PC-9 (cell line): ENCODE data around the gene CALR3. TPM values are rescaled to one million over a fixed set of nuclear protein-coding genes. Genes with fewer than 3 reads are reported as not detected.
A peak's percentile ranks its signal among the peaks of the same experiment; 100 is the strongest.
"Not testable (repeated sequence)": the region's sequence is repeated elsewhere in the genome, so short reads cannot be mapped to it uniquely, and the experiment has no call there.

Experiments used
- BruUV-seq: library from RNA; stranded (reverse); fragments of 400-500 nt; replicated peaks from 2 replicates; lab custom pipeline; 2021; lab: Mats Ljungman, UMichigan
- CTCF ChIA-PET: fragments of 300-600 bp; sonication (Branson Sonifier 250); formaldehyde crosslinking; loops from one replicate; lab custom pipeline; 2022; ENCODE audit warnings: antibody characterized with exemption; lab: Charles Lee
- POLR2A ChIA-PET: fragments of 300-600 bp; sonication (Branson Sonifier 250); formaldehyde crosslinking; loops from one replicate; lab custom pipeline; 2022; ENCODE audit warnings: antibody characterized with exemption; ENCODE audit not compliant: unreplicated experiment; lab: Charles Lee
- DNase-seq, 2 experiments: peaks; one replicate each; pipeline versions ENCODE4 v3.0.0 to v3.0.0-alpha.2; 2015 to 2022; ENCODE audit warnings: mixed read lengths in 1 of 2
- H2AFZ ChIP-seq: fragments of 200-600 bp; sonication (generic); 2 replicates; pipeline ENCODE4 v1.8.1; 2017; ENCODE audit warnings: antibody characterized with exemption
- H3F3A ChIP-seq: fragments of 200-600 bp; sonication (generic); 2 replicates; pipeline ENCODE4 v1.8.1; 2017; ENCODE audit warnings: antibody characterized with exemption, mild to moderate bottlenecking, low read depth; ENCODE audit not compliant: insufficient read depth
- H3K27ac ChIP-seq: fragments of 200-600 bp; sonication (generic); 2 replicates; pipeline ENCODE4 v1.6.1; 2016; ENCODE audit warnings: mixed run types
- H3K27me3 ChIP-seq: fragments of 200-600 bp; sonication (generic); 2 replicates; pipeline ENCODE4 v1.6.1; 2016; ENCODE audit warnings: low read depth, mixed run types; ENCODE audit not compliant: insufficient read depth
- H3K36me3 ChIP-seq: fragments of 200-600 bp; sonication (generic); 2 replicates; pipeline ENCODE4 v1.6.1; 2016; ENCODE audit warnings: low read depth, mixed run types
- H3K4me1 ChIP-seq: fragments of 200-600 bp; sonication (generic); replicated peaks from 2 replicates; pipeline ENCODE4 v1.6.1; 2016; ENCODE audit warnings: mixed run types; ENCODE audit not compliant: insufficient read depth
- H3K4me2 ChIP-seq: fragments of 200-600 bp; sonication (generic); 2 replicates; pipeline ENCODE4 v1.6.1; 2017; ENCODE audit warnings: mixed run types
- H3K4me3 ChIP-seq: fragments of 200-600 bp; sonication (generic); 2 replicates; pipeline ENCODE4 v1.6.1; 2016; ENCODE audit warnings: mixed run types
- H3K79me2 ChIP-seq: fragments of 200-600 bp; sonication (generic); 2 replicates; pipeline ENCODE4 v1.6.1; 2017; ENCODE audit warnings: low read depth, mixed run types
- H3K9me2 ChIP-seq: fragments of 200-600 bp; sonication (generic); 2 replicates; pipeline ENCODE4 v1.8.1; 2017; ENCODE audit warnings: mild to moderate bottlenecking; ENCODE audit not compliant: insufficient read depth
- H3K9me3 ChIP-seq: fragments of 200-600 bp; sonication (generic); 2 replicates; pipeline ENCODE4 v1.8.1; 2016; ENCODE audit warnings: low read depth; ENCODE audit not compliant: insufficient read depth
- H4K20me1 ChIP-seq: fragments of 200-600 bp; sonication (generic); 2 replicates; pipeline ENCODE4 v1.8.1; 2017; ENCODE audit not compliant: insufficient read depth
- EZH2 ChIP-seq: fragments of 200-600 bp; sonication (generic); IDR thresholded peaks from 2 replicates; pipeline ENCODE4 v1.8.0; 2017; ENCODE audit warnings: antibody characterized with exemption, low read depth
- intact Hi-C: fragments of 100-400 bp; cut with micrococcal nuclease; formaldehyde crosslinking; loops from one replicate; pipeline ENCODE4 v1.10.0; 2022; ENCODE audit not compliant: unreplicated experiment
- total RNA-seq: library from RNA; stranded (reverse); gene quantifications from 2 replicates; pipeline ENCODE4 v1.2.3, GENCODE V29; 2021
- TF ChIP-seq, protein P1 (sequence below): fragments of 200-600 bp; sonication (generic); conservative IDR thresholded peaks from 2 replicates; pipeline ENCODE4 v1.6.1; 2017; ENCODE audit warnings: mixed run types, antibody characterized with exemption, mild to moderate bottlenecking, moderate library complexity

The CALR3 gene
- total RNA-seq, 1 experiment from 2014 or later, result not detected

DNA sequence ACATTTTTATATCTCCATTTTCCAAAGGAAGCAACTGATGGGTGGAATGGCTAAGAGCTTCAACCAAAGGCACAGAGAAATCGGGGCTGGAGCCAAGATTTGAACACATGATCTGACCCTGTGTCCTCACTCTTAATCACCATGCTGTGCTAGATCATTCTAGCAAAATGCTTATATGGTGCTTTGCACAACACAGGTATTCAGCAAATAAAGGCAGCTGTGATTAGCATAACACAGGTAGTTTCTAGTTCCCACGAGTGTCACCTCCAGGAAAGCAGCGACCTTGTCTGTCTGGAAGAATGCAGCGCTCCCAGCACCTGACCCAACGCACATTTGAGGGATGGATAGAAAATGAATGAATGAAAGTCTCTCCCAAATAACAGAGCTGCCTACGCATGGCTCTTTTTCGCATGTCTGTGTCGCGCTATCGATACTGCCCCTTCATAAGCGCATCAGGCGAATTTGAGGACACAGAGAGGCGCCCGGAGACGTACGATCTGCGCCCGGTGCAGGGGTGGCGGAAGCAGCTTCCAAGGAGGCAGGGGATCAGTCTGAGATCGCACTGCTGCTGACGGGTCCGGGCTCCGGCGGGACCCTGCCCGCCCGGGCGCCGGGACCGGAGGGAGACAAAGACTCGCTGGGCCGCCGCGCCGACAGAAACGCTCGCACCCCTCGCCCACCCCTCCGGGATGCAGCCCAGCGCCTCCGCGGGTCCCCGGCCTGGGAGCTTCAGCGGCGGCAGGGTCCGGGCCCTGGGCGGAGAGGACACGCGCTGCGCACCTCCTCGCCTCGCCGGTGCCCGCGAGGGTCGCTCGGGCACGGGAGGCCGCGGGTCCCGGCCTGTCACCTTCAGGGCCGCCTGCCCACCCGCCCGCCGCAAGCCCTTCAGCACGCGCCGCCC lies 24.8 kb downstream of the CALR3 start:
- no peaks in the 10 kb centered on the region for H3K36me3 ChIP-seq
- H3K4me2 ChIP-seq, result peak overlapping the region; percentile 92
- CTCF ChIA-PET, result interaction anchor here (1.0 kb wide), 1 partner anchor 29 kb away, joined by 3 read pairs; no protein-coding TSS in a partner anchor
- POLR2A ChIA-PET, result interaction anchor here (0.6 to 0.7 kb wide), 2 partner anchors 845 to 1245 kb away, joined by 4 to 5 read pairs; no protein-coding TSS in a partner anchor
- BruUV-seq, result no TSS peak
- peaks cover 53% of the 10 kb centered on the region for H3K79me2 ChIP-seq
- peaks cover 23% of the 10 kb centered on the region for H3K4me1 ChIP-seq
- H3K9me2 ChIP-seq, result no peaks in the 10 kb centered on the region
- 0 out of 2 replicates have a peak, but pooled peaks cover under 1% of the 10 kb centered on the region for H3F3A ChIP-seq
- H2AFZ ChIP-seq, result peak overlapping the region; percentile 76
- H4K20me1 ChIP-seq, result peaks cover 29% of the 10 kb centered on the region
- H3K27me3 ChIP-seq, result no peaks in the 10 kb centered on the region
- peak; percentile 18 to 60 for DNase-seq
- peak overlapping the region; percentile 15 for H3K27ac ChIP-seq
- TF ChIP-seq EZH2, result no peak
- TF ChIP-seq, protein P1, sequence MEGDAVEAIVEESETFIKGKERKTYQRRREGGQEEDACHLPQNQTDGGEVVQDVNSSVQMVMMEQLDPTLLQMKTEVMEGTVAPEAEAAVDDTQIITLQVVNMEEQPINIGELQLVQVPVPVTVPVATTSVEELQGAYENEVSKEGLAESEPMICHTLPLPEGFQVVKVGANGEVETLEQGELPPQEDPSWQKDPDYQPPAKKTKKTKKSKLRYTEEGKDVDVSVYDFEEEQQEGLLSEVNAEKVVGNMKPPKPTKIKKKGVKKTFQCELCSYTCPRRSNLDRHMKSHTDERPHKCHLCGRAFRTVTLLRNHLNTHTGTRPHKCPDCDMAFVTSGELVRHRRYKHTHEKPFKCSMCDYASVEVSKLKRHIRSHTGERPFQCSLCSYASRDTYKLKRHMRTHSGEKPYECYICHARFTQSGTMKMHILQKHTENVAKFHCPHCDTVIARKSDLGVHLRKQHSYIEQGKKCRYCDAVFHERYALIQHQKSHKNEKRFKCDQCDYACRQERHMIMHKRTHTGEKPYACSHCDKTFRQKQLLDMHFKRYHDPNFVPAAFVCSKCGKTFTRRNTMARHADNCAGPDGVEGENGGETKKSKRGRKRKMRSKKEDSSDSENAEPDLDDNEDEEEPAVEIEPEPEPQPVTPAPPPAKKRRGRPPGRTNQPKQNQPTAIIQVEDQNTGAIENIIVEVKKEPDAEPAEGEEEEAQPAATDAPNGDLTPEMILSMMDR, result no peak
- no peaks in the 10 kb centered on the region for H3K9me3 ChIP-seq
- intact Hi-C loops, result no loop called here
- H3K4me3 ChIP-seq, result peak overlapping the region; percentile 93

DNA sequence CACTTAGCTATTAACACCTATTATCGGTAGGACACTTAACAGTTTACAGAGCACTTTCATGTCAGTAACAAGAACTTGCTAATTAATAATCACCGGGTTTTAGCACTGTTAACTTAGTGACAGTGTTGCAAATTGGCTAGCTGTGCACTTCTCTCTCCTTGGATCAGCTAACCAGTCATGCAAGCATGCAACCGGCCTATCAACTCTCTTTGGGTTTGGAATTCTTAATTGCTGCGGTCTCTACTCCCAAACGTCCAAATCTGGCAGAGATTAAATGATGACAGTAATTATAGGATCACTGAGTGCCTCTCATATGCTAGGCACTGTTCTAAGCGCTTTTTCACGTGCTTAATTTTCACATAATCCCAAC lies 25.4 kb downstream of the CALR3 start:
- POLR2A ChIA-PET, result interaction anchor here (0.6 to 0.7 kb wide), 2 partner anchors 844 to 1244 kb away, joined by 4 to 5 read pairs; no protein-coding TSS in a partner anchor

DNA sequence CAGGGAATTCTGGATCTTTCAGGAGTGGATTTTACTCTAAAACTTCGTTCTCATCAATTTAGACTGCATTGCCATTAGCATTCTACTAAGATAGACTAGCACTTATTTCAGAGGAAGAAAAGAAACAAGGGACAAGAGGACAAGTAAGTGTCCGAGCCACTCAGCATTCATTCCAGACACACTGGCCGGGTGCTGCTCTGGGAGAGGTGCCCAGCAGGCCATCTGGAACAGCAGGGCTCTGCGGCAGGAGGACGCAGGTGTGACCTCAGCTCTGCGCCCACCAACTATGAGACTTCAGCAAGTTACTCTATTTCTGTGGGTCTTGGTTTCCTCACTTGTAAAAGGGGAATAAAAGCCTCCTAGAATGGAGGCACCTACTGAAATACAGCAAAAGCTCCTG lies 28.4 kb downstream of the CALR3 start:
- peaks cover 40% of the 10 kb centered on the region for H3K4me1 ChIP-seq
- 0 out of 2 replicates have a peak, but pooled peaks cover 6% of the 10 kb centered on the region for H3K36me3 ChIP-seq
- CTCF ChIA-PET, result no interaction called here
- no peak for DNase-seq
- H3K79me2 ChIP-seq, result peaks cover 89% of the 10 kb centered on the region
- POLR2A ChIA-PET, result no interaction called here
- no peak for TF ChIP-seq EZH2
- TF ChIP-seq, protein P1, result no peak
- BruUV-seq, result no TSS peak
- H3K27ac ChIP-seq, result no peak overlapping the region
- H3K4me3 ChIP-seq, result no peak overlapping the region
- H3K9me2 ChIP-seq, result no peaks in the 10 kb centered on the region
- no peaks in the 10 kb centered on the region for H3K9me3 ChIP-seq
- intact Hi-C loops, result no loop called here
- H3K4me2 ChIP-seq, result no peak overlapping the region
- peaks cover 25% of the 10 kb centered on the region for H3F3A ChIP-seq
- H3K27me3 ChIP-seq, result no peaks in the 10 kb centered on the region
- peaks cover 63% of the 10 kb centered on the region for H4K20me1 ChIP-seq
- no peak overlapping the region for H2AFZ ChIP-seq

More for the DNA sequence above, 25.4 kb downstream of the CALR3 start:
- Histone ChIP-seq H3K4me3 (peak overlapping the region; percentile 93), H3F3A (peaks cover 4% of the 10 kb centered on the region; the same call in 1 of the 2 replicates), H3K9me3 (no peaks in the 10 kb centered on the region), H3K4me1 (peaks cover 23% of the 10 kb centered on the region), H3K27ac (peak overlapping the region; percentile 15), H3K4me2 (peak overlapping the region; percentile 92), H3K36me3 (0 out of 2 replicates have a peak, but pooled peaks cover under 1% of the 10 kb centered on the region), H3K79me2 (peaks cover 60% of the 10 kb centered on the region), H2AFZ (no peak overlapping the region), H4K20me1 (peaks cover 35% of the 10 kb centered on the region), H3K27me3 (no peaks in the 10 kb centered on the region), H3K9me2 (no peaks in the 10 kb centered on the region)
- DNase-seq, result peak; percentile 6 to 48
- CTCF ChIA-PET, result interaction anchor here (1.0 kb wide), 1 partner anchor 28 kb away, joined by 3 read pairs; no protein-coding TSS in a partner anchor
- TF ChIP-seq, protein P1, result no peak
- no peak for TF ChIP-seq EZH2
- intact Hi-C loops, result no loop called here
- BruUV-seq, result no TSS peak

DNA sequence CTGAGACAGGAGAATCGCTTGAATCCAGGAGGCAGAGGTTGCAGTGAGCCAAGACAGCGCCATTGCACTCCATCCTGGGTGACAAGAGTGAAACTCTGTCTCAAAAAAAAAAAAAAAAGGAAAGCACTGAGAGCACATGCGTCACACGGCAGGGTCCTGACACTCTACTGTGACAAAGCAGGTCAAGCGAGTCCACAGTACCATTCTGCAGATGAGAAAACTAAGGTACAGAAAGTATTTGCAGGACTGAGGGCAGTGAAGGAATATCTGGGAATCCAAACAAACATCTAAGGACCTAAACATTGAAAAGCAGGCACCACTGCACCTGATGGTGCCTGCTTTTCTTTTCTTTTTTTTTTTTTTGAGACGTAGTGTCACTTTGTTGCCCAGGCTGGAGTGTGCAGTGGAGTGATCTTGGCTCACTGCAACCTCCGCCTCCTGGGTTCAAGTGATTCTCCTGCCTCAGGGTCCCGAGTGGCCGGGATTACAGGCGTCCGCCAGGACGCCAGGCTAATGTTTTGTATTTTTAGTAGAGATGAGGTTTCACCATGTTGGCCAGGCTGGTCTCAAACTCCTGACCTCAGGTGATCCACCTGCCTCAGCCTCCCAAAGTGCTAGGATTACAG lies 29.1 kb downstream of the CALR3 start:
- H3K36me3 ChIP-seq, intact Hi-C loops, H3K4me3 ChIP-seq, H3K4me2 ChIP-seq, H3K9me2 ChIP-seq, POLR2A ChIA-PET, BruUV-seq, H3K27me3 ChIP-seq, H2AFZ ChIP-seq, H3K9me3 ChIP-seq, CTCF ChIA-PET, DNase-seq, H3K27ac ChIP-seq: not testable (repeated sequence)
- Histone ChIP-seq H3K4me1 (peaks cover 42% of the 10 kb centered on the region), H3F3A (peaks cover 25% of the 10 kb centered on the region), H3K79me2 (peaks cover 96% of the 10 kb centered on the region), H4K20me1 (peaks cover 70% of the 10 kb centered on the region)
